Endometrial microvascular endothelial cells (primary cell): ENCODE data around the gene LKAAEAR1. TPM values are rescaled to one million over a fixed set of nuclear protein-coding genes. Genes with fewer than 3 reads are reported as not detected.

Source experiments
- in situ Hi-C: cut with HindIII; loops from 2 replicates; pipeline ENCODE4 v1.10.0; 2017; ENCODE audit warnings: low sequenced_read_pairs, low pct_unique_long_range_greater_than_20kb; ENCODE audit errors: inconsistent ontology term
- total RNA-seq: library from RNA; depleted of rRNA; stranded (reverse); fragments of >200 nt; gene quantifications from one replicate; pipeline ENCODE4 v1.2.3, GENCODE V29; 2015; ENCODE audit errors: inconsistent ontology term

Gene LKAAEAR1
- total RNA-seq, 1 donor from 2014 or later: not detected

DNA sequence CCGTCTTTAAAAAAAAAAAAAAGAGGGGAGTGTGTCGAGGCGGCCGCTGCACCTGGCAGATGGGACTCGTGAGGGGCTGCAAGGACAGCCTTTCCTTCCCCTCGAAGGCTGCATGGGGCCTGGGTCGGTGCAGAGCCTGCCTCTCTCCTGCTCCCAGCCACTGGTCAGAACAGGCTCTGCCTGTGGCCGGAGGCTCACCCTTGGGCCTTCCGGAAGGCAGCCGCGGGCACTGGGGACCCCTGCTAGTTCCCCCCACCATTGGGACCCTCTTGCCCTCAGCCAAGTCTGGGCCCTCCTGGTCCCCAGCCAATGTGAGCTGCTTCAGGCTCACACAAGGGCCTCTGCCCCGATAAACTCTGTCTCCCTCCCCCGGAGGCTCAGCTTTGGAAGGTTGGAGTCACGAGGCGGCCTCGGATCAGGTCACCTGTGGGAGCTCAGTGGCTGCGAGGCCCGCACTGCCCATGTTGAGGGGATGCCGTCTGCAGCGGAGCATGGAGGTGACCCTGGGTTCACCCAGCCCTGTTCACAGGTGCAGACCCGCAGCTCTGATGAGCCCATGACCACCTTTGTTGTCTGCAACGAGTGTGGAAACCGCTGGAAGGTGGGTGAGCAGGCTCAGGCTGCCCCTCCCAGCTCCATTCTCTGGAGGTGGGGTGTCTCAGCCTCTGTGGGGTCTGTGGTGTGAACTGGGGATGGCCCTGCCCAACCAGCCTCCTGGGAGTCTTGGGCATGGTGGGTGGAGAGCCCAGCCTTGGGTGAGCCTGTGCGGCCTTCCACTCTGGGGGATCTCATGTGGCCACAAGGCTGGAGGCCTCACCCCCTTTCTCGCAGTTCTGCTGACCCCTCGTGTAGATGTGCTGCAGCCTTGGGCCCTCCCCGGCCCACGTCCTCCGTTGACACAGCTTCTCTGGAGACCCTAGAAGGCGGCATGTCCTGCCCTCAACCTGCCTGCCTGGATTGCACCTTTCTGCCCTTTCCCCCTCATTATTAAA is 12.6 kb downstream of the LKAAEAR1 start:
- in situ Hi-C loops: no loop called here

DNA sequence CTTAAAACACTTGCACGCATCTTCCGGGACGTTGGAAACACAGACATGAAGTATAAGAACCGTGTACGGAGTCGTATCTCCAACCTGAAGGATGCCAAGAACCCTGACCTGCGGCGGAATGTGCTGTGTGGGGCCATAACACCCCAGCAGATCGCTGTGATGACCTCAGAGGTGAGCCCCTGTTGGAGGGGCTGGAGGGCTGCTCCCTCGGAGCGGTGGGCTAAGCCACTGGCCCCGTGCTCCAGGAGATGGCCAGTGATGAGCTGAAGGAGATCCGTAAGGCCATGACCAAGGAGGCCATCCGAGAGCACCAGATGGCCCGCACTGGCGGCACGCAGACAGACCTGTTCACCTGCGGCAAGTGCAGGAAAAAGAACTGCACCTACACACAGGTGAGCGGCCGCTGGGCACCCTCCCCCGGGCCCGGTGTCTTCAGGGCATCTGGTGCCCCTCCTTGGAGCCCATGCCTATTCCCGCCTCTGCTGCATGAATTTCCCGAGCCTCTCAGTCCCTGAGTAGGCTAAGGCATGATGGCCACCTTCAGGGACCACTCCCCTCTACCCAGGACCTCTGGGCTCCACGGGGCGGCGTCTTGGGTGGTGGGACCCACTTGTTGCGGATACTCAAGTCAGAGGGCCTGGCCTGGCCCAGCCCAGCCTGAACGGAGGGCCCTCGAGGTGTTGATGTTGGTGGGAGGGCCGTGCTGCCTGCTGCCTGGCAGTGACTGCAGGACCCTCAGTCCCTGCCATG is 13.8 kb downstream of the LKAAEAR1 start:
- in situ Hi-C loops: no loop called here

GRCh38 chr20:64069614-64070243 is 14.5 kb downstream of the LKAAEAR1 start:
- in situ Hi-C loops: no loop called here

DNA sequence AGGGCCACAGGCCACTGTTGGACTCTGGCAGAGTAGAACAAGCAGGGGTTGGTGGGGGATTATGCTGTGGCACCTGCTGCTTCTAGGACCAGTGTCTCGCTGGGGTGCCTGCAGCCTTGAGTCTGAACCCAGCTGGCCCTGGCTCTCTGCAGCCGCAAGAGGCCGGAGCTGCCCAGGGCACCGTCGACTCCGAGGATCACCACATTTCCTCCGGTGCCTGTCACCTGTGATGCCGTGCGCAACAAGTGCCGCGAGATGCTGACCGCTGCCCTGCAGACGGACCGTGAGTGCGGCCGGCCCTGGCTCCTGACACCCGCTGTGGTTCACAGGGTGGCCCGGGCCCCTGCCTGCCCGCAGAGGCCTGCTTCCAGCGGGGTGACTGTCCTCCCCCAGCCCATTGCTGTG is 15.0 kb downstream of the LKAAEAR1 start:
- in situ Hi-C loops: no loop called here

- in situ Hi-C loops: no loop called here
Observed at GRCh38 chr20:64068386-64069208, 15.6 kb downstream of the LKAAEAR1 start.

- in situ Hi-C loops: no loop called here
Observed at GRCh38 chr20:64067733-64068307, 16.4 kb downstream of the LKAAEAR1 start.

DNA sequence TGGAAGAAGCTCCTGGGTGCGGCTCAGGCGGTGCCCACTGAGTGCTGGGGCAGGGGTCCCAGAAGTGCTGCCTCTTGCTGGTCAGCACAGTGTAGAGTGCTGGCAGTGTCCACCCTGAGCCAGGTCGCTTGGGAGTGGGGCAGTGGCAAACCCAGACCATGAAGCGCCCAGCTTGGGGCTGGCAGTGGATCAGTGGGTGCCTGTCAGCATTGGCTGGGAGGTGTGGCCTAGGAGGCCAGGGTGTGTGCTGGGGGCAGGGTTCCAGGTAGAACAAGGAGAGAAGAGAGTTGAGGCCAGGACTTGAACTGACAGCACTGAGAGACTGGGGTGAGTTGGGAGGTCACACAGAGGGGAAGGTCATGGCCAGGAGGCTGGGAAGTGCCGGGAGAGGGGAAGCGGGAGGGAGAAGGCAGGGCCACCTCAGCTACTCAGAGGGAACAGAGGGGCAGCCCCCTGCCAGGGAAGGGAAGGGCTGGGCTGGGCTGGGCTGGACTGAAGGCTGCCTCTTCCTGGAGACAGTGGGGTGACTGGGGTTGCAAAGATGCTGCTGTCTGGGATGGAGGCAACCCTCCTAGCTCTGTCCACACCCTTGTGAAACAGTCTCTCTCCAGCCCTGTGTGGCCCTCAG is 17.1 kb downstream of the LKAAEAR1 start:
- in situ Hi-C loops: no loop called here

GRCh38 chr20:64065974-64066343 is 18.2 kb downstream of the LKAAEAR1 start:
- in situ Hi-C loops: no loop called here

- in situ Hi-C loops: no loop called here
Observed at GRCh38 chr20:64065062-64065973, 18.9 kb downstream of the LKAAEAR1 start.

- in situ Hi-C loops: no loop called here
Observed at GRCh38 chr20:64064145-64064698, 20.0 kb downstream of the LKAAEAR1 start.

- in situ Hi-C loops: no loop called here
Observed at GRCh38 chr20:64063389-64064144, 20.6 kb downstream of the LKAAEAR1 start.

DNA sequence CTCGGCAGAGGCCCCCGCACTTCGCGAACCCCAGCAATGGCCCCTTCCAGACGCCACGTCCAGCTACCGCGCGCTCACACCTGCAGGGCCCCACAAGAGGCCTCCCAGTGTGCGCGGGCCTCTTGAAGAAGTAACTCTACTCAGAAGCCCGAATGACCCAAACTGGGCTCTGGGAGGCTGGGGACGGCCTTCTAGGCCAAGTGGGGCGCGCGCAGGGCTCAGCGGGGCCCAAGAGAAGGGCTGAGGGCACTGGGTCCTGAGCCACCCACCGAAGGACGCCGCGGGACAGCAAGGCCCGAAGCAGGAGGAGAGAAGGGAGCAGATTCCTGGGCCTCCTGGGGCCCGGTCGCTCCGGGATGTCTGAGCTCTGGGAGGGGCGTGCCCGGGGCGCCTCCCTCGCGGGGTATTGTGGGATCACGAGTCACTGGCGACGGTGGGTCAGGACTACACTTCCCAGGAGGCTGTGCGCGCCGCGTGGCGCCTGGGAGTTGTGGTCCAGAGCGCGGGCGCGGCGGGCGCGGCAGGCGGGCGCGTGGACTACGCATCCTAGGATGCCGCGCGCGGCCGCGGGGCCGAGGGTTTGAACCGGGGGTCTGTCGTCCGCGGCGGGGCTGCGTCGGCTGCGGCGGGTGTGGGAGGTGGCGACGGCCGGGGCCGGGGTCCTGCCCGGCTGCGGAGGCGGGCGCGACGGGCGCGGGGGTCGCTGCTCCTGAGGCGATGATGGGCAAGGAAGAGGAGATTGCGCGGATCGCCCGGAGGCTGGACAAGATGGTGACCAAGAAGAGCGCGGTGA is 21.4 kb downstream of the LKAAEAR1 start, which contains the start of gene TCEA2:
Gene TCEA2, plus strand, starts transcription at position 603 of the 793 bp plus-strand sequence. Its CDS starts 115 bp downstream, at position 718.
- in situ Hi-C loops: no loop called here

DNA sequence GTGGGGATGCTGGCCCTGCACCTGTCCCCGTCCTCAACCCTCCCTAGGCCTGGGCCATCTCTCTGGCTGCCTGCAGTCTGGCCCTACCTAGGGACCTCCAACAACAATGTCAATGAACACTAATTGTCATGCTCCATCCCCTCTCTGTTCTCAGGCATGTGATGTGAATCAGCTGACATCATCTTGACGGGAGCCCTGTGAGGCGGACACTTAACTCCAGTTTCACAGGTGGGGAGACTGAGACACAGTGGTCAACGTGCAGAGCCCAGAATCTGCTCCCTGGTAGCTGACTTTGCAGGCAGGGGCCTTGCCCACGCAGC is 22.0 kb downstream of the LKAAEAR1 start:
- in situ Hi-C loops: no loop called here

DNA sequence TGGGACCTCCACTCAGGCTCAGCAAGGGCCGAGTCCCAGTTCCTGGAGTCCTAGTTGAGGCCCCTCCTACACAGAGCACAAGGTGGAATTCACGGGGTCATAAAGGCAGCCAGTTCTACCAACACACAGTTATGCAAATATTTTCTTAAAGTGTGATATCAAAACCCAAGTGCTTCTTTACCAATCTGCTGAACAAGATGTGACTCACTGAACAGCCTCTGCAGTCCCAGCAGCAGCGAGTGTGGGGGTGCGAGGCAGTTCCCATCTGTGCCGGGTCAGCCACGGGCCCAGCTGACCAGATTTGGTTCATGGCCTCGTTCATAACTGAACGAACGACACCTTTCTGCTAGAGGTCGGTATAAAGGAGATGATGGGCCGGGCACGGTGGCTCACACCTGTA is 25.7 kb downstream of the LKAAEAR1 start:
- in situ Hi-C loops: no loop called here
